Stomach smooth muscle (tissue), 2 donors: ENCODE data around the gene DDAH2.
"Not testable (repeated sequence)": the region's sequence is repeated elsewhere in the genome, so short reads cannot be mapped to it uniquely, and the experiment has no call there.

ENCODE experiments used
- H3K27ac ChIP-seq: one replicate; pipeline ENCODE4 v1.7.0; 2013; ENCODE audit warnings: mild to moderate bottlenecking, low read length, inconsistent platforms
- H3K27me3 ChIP-seq, 2 donors: one replicate each; pipeline ENCODE4 v1.7.0; 2013; ENCODE audit warnings: low read length in 2 of 2; ENCODE audit not compliant: insufficient read depth in 2 of 2, control insufficient read depth in 1 of 2
- H3K36me3 ChIP-seq, 2 donors: one replicate each; pipeline ENCODE4 v1.7.0; 2013; ENCODE audit warnings: low read length in 2 of 2; ENCODE audit not compliant: control insufficient read depth in 2 of 2, insufficient read depth in 2 of 2
- H3K4me1 ChIP-seq: one replicate; pipeline ENCODE4 v1.7.0; 2013; ENCODE audit warnings: low read length; ENCODE audit not compliant: control insufficient read depth, insufficient read depth
- H3K4me3 ChIP-seq, 2 donors: one replicate each; pipeline ENCODE4 v1.7.0; 2013; ENCODE audit warnings: low read length in 2 of 2
- H3K9ac ChIP-seq, 2 donors: one replicate each; pipeline ENCODE4 v1.7.0; 2013; ENCODE audit warnings: low read length in 2 of 2, mild to moderate bottlenecking in 1 of 2
- H3K9me3 ChIP-seq, 2 donors: one replicate each; pipeline ENCODE4 v1.7.0; 2013; ENCODE audit warnings: low read length in 2 of 2; ENCODE audit not compliant: control insufficient read depth in 2 of 2
- donor health status: healthy.
- donor health status: Pancreatic carcinoma.

Gene DDAH2

GRCh38 chr6:31710523-31711219, 18.4 kb downstream of the DDAH2 start:
- H3K27me3 ChIP-seq: peaks cover 0 to 2% of the 10 kb centered on the region in 2 donors
- no peak overlapping the region for H3K4me3 ChIP-seq
- H3K36me3 ChIP-seq: no peaks in the 10 kb centered on the region
- H3K4me1 ChIP-seq: peaks cover 7% of the 10 kb centered on the region
- H3K9me3 ChIP-seq: no peaks in the 10 kb centered on the region
- H3K9ac ChIP-seq: no peak overlapping the region
- H3K27ac ChIP-seq: no peak overlapping the region

- H3K4me3 ChIP-seq, H3K27me3 ChIP-seq, H3K36me3 ChIP-seq, H3K27ac ChIP-seq, H3K9me3 ChIP-seq, H3K4me1 ChIP-seq, H3K9ac ChIP-seq: not testable (repeated sequence)
These were observed 19.9 kb downstream of the DDAH2 start for GRCh38 chr6:31709157-31709556.

GRCh38 chr6:31708224-31708623, 20.9 kb downstream of the DDAH2 start:
- H3K27ac ChIP-seq: no peak overlapping the region
- H3K36me3 ChIP-seq: no peaks in the 10 kb centered on the region
- H3K4me3 ChIP-seq: no peak overlapping the region
- peaks cover 5% of the 10 kb centered on the region for H3K4me1 ChIP-seq
- no peak overlapping the region for H3K9ac ChIP-seq
- no peaks in the 10 kb centered on the region for H3K9me3 ChIP-seq
- H3K27me3 ChIP-seq: peaks cover 0 to 2% of the 10 kb centered on the region in 2 donors

GRCh38 chr6:31707701-31708100, 21.4 kb downstream of the DDAH2 start:
- Histone ChIP-seq H3K9ac (no peak overlapping the region), H3K36me3 (no peaks in the 10 kb centered on the region), H3K9me3 (no peaks in the 10 kb centered on the region), H3K27me3 (peaks cover 0 to 2% of the 10 kb centered on the region in 2 donors), H3K4me3 (no peak overlapping the region), H3K4me1 (peaks cover 5% of the 10 kb centered on the region), H3K27ac (no peak overlapping the region)

- no peak within 1 kb of the TSS for H3K4me3 ChIP-seq
- no peaks in the 10 kb centered on the region for H3K9me3 ChIP-seq
- H3K9ac ChIP-seq: no peak within 1 kb of the TSS
- no peak within 1 kb of the TSS for H3K27ac ChIP-seq
- H3K27me3 ChIP-seq: peaks cover 0 to 2% of the 10 kb centered on the region in 2 donors
- H3K36me3 ChIP-seq: no peaks in the 10 kb centered on the region
- H3K4me1 ChIP-seq: peaks cover 14% of the 10 kb centered on the region
These were observed 22.5 kb downstream of the DDAH2 start, which contains the start of gene LY6G6F for GRCh38 chr6:31706599-31706998. Gene LY6G6F (plus strand): TSS chr6:31706866. CDS start chr6:31706907, 41 bp downstream.

- no peak overlapping the region for H3K9ac ChIP-seq
- no peak overlapping the region for H3K27ac ChIP-seq
- H3K36me3 ChIP-seq: peaks cover 0 to 2% of the 10 kb centered on the region in 2 donors
- H3K4me3 ChIP-seq: no peak overlapping the region
- H3K27me3 ChIP-seq: peaks cover 0 to 2% of the 10 kb centered on the region in 2 donors
- peaks cover 20% of the 10 kb centered on the region for H3K4me1 ChIP-seq
- no peaks in the 10 kb centered on the region for H3K9me3 ChIP-seq
These were observed 23.2 kb downstream of the DDAH2 start for GRCh38 chr6:31705931-31706330.

- peak within 1 kb of the TSS; percentile 98 for H3K27ac ChIP-seq
- peaks cover 9 to 11% of the 10 kb centered on the region in 2 donors for H3K36me3 ChIP-seq
- H3K4me3 ChIP-seq: peak within 1 kb of the TSS; percentile 77 to 93
- H3K9ac ChIP-seq: peak within 1 kb of the TSS; percentile 98 to 99
- H3K9me3 ChIP-seq: no peaks in the 10 kb centered on the region
- H3K27me3 ChIP-seq: no peaks in the 10 kb centered on the region
- peaks cover 25% of the 10 kb centered on the region for H3K4me1 ChIP-seq
These were observed 26.0 kb downstream of the DDAH2 start, which contains the start of gene ABHD16A for GRCh38 chr6:31702819-31703716. Gene ABHD16A (minus strand): TSS chr6:31703324. CDS start chr6:31703281, 43 bp downstream.

GRCh38 chr6:31702405-31702818, 26.7 kb downstream of the DDAH2 start:
- H3K9me3 ChIP-seq: no peaks in the 10 kb centered on the region
- peak overlapping the region; percentile 98 to 99 for H3K9ac ChIP-seq
- peaks cover 25% of the 10 kb centered on the region for H3K4me1 ChIP-seq
- H3K4me3 ChIP-seq: peak overlapping the region; percentile 77 to 93
- peak overlapping the region; percentile 98 for H3K27ac ChIP-seq
- peaks cover 11 to 12% of the 10 kb centered on the region in 2 donors for H3K36me3 ChIP-seq
- no peaks in the 10 kb centered on the region for H3K27me3 ChIP-seq

- peak overlapping the region; percentile 98 to 99 for H3K9ac ChIP-seq
- H3K27me3 ChIP-seq: no peaks in the 10 kb centered on the region
- peak overlapping the region; percentile 98 for H3K27ac ChIP-seq
- peaks cover 13% of the 10 kb centered on the region in 2 donors for H3K36me3 ChIP-seq
- H3K4me3 ChIP-seq: peak overlapping the region; percentile 77 to 93
- H3K9me3 ChIP-seq: no peaks in the 10 kb centered on the region
- peaks cover 25% of the 10 kb centered on the region for H3K4me1 ChIP-seq
These were observed 27.3 kb downstream of the DDAH2 start for GRCh38 chr6:31701666-31702404.

- Histone ChIP-seq H3K9ac (peak overlapping the region; percentile 58 to 98), H3K4me3 (peak overlapping the region in 1 of 2 donors; percentile 77), H3K27ac (no peak overlapping the region)
These were observed 28.2 kb downstream of the DDAH2 start for GRCh38 chr6:31700740-31701401.

More at GRCh38 chr6:31700740-31701401, 28.2 kb downstream of the DDAH2 start:
- Histone ChIP-seq H3K36me3 (peaks cover 18 to 19% of the 10 kb centered on the region in 2 donors), H3K27me3 (no peaks in the 10 kb centered on the region), H3K9me3 (no peaks in the 10 kb centered on the region), H3K4me1 (peaks cover 25% of the 10 kb centered on the region)
